C4-2B (cell line): ENCODE results near the gene MED6.

Experiments used
- CTCF ChIP-seq: fragments of 450-650 bp; conservative IDR thresholded peaks from 2 replicates; pipeline ENCODE4 v1.5.1; 2017; ENCODE audit warnings: mild to moderate bottlenecking
- ZFX ChIP-seq: fragments of 450-650 bp; IDR thresholded peaks from 2 replicates; pipeline ENCODE4 v1.6.1; 2017

- TF ChIP-seq CTCF (no peak), ZFX (no peak)
Measured at GRCh38 chr14:70611216-70611615, 10.8 kb upstream of the MED6 start.
